Measurements from ENCODE around the gene SUMO2. TPM values are rescaled to one million over a fixed set of nuclear protein-coding genes. Genes with fewer than 3 reads are reported as not detected.
"Not testable (repeated sequence)": the region's sequence is repeated elsewhere in the genome, so short reads cannot be mapped to it uniquely, and the experiment has no call there.

Gene SUMO2
- 100 to 1,000 TPM; 214 to 427 (median 404) TPM for polyA plus RNA-seq

- Mint-ChIP-seq H3K27ac (peak within 1 kb of the TSS; percentile 86 to 98 (median 96)), H3K4me1 (peaks cover 32 to 38% of the 10 kb centered on the region in 2 donors), H3K9me3 (no peaks in the 10 kb centered on the region), H3K36me3 (no peaks in the 10 kb centered on the region), H3K27me3 (ENCODE audit: low read depth in 3 of 3) (peaks cover 10 to 22% (median 12%) of the 10 kb centered on the region in 3 donors), H3K4me3 (peak within 1 kb of the TSS; percentile 91 to 96 (median 92))
- peak; percentile 94 to 96 (median 96) for DNase-seq
Measured at GRCh38 chr17:75182569-75183436, at the start of gene SUMO2. SUMO2 (minus strand) TSS chr17:75182959; CDS start chr17:75182834, 125 bp downstream.

GRCh38 chr17:75231741-75232464 lies 49.1 kb upstream of the SUMO2 start:
- Mint-ChIP-seq H3K27me3 (ENCODE audit: low read depth in 3 of 3) (peaks cover 2 to 6% (median 4%) of the 10 kb centered on the region in 3 donors), H3K9me3 (no peaks in the 10 kb centered on the region)

GRCh38 chr17:75231071-75231470 lies 48.3 kb upstream of the SUMO2 start:
- H3K27me3 Mint-ChIP-seq (ENCODE audit: low read depth in 3 of 3) = peaks cover 2 to 6% (median 4%) of the 10 kb centered on the region in 3 donors
- H3K27ac Mint-ChIP-seq = no peak overlapping the region
- no peaks in the 10 kb centered on the region for H3K4me1 Mint-ChIP-seq
- H3K9me3 Mint-ChIP-seq = no peaks in the 10 kb centered on the region
- no peak for DNase-seq
- H3K4me3 Mint-ChIP-seq = no peak overlapping the region
- peaks cover 9 to 40% (median 14%) of the 10 kb centered on the region in 3 donors for H3K36me3 Mint-ChIP-seq

More at GRCh38 chr17:75231741-75232464, 49.1 kb upstream of the SUMO2 start:
- no peak for DNase-seq
- Mint-ChIP-seq H3K4me3 (no peak overlapping the region), H3K4me1 (no peaks in the 10 kb centered on the region), H3K36me3 (peaks cover 7 to 38% (median 14%) of the 10 kb centered on the region in 3 donors), H3K27ac (peak overlapping the region in 1 of 6 donors; percentile 7)

- peaks cover 5 to 29% (median 13%) of the 10 kb centered on the region in 3 donors for H3K36me3 Mint-ChIP-seq
- H3K4me1 Mint-ChIP-seq = no peaks in the 10 kb centered on the region
- H3K27me3 Mint-ChIP-seq (ENCODE audit: low read depth in 3 of 3) = peaks cover 0 to 2% (median 0%) of the 10 kb centered on the region in 3 donors
- H3K9me3 Mint-ChIP-seq = no peaks in the 10 kb centered on the region
- H3K27ac Mint-ChIP-seq = no peak overlapping the region
- no peak for DNase-seq
- H3K4me3 Mint-ChIP-seq = no peak overlapping the region
Measured at GRCh38 chr17:75228847-75229246, 46.1 kb upstream of the SUMO2 start.

- H3K27ac Mint-ChIP-seq = peak overlapping the region in 3 of 6 donors; percentile 20 to 67 (median 57)
- no peak for DNase-seq
- H3K9me3 Mint-ChIP-seq = no peaks in the 10 kb centered on the region
- H3K4me3 Mint-ChIP-seq = no peak overlapping the region
- H3K4me1 Mint-ChIP-seq = no peaks in the 10 kb centered on the region
- peaks cover 5 to 29% (median 13%) of the 10 kb centered on the region in 3 donors for H3K36me3 Mint-ChIP-seq
- H3K27me3 Mint-ChIP-seq (ENCODE audit: low read depth in 3 of 3) = peaks cover 0 to 2% (median 0%) of the 10 kb centered on the region in 3 donors
Measured at GRCh38 chr17:75228305-75228704, 45.5 kb upstream of the SUMO2 start.

GRCh38 chr17:75227729-75228128 lies 45.0 kb upstream of the SUMO2 start:
- no peak for DNase-seq
- Mint-ChIP-seq H3K27me3 (ENCODE audit: low read depth in 3 of 3) (no peaks in the 10 kb centered on the region), H3K9me3 (no peaks in the 10 kb centered on the region), H3K27ac (no peak overlapping the region), H3K4me3 (no peak overlapping the region), H3K4me1 (no peaks in the 10 kb centered on the region), H3K36me3 (peaks cover 5 to 24% (median 16%) of the 10 kb centered on the region in 3 donors)

GRCh38 chr17:75225016-75225415 lies 42.3 kb upstream of the SUMO2 start:
- Mint-ChIP-seq H3K27ac (peak overlapping the region in 1 of 6 donors; percentile 23), H3K27me3 (ENCODE audit: low read depth in 3 of 3) (peaks cover 0 to 2% (median 0%) of the 10 kb centered on the region in 3 donors), H3K4me1 (no peaks in the 10 kb centered on the region), H3K36me3 (peaks cover 4 to 25% (median 18%) of the 10 kb centered on the region in 3 donors), H3K4me3 (no peak overlapping the region), H3K9me3 (no peaks in the 10 kb centered on the region)
- no peak for DNase-seq

GRCh38 chr17:75219815-75220214 lies 37.1 kb upstream of the SUMO2 start:
- Mint-ChIP-seq H3K4me3 (no peak overlapping the region), H3K27me3 (ENCODE audit: low read depth in 3 of 3) (peaks cover 0 to 2% (median 0%) of the 10 kb centered on the region in 3 donors), H3K9me3 (no peaks in the 10 kb centered on the region), H3K36me3 (peaks cover 15 to 33% (median 20%) of the 10 kb centered on the region in 3 donors), H3K4me1 (no peaks in the 10 kb centered on the region), H3K27ac (peak overlapping the region in 2 of 6 donors; percentile 46 to 71)
- DNase-seq = no peak

GRCh38 chr17:75218131-75218530 lies 35.4 kb upstream of the SUMO2 start:
- Mint-ChIP-seq H3K27ac (no peak overlapping the region), H3K9me3 (no peaks in the 10 kb centered on the region), H3K4me3 (no peak overlapping the region), H3K36me3 (peaks cover 13 to 33% (median 20%) of the 10 kb centered on the region in 3 donors), H3K4me1 (no peaks in the 10 kb centered on the region), H3K27me3 (ENCODE audit: low read depth in 3 of 3) (peaks cover 0 to 2% (median 0%) of the 10 kb centered on the region in 3 donors)
- no peak for DNase-seq

- Mint-ChIP-seq H3K27me3 (ENCODE audit: low read depth in 3 of 3) (peaks cover 2 to 13% (median 5%) of the 10 kb centered on the region in 3 donors), H3K27ac (no peak overlapping the region), H3K36me3 (peaks cover 4 to 19% (median 8%) of the 10 kb centered on the region in 3 donors), H3K9me3 (no peaks in the 10 kb centered on the region), H3K4me3 (no peak overlapping the region), H3K4me1 (peaks cover 25 to 36% of the 10 kb centered on the region in 2 donors)
- no peak for DNase-seq
Measured at GRCh38 chr17:75209061-75209460, 26.3 kb upstream of the SUMO2 start.

GRCh38 chr17:75208161-75208560 lies 25.4 kb upstream of the SUMO2 start:
- Mint-ChIP-seq H3K27ac (peak overlapping the region in 1 of 6 donors; percentile 69), H3K4me3 (peak overlapping the region; percentile 24 to 60 (median 44)), H3K9me3 (no peaks in the 10 kb centered on the region), H3K4me1 (peaks cover 26 to 36% of the 10 kb centered on the region in 2 donors), H3K36me3 (peaks cover 4 to 19% (median 8%) of the 10 kb centered on the region in 3 donors), H3K27me3 (ENCODE audit: low read depth in 3 of 3) (peaks cover 2 to 13% (median 5%) of the 10 kb centered on the region in 3 donors)
- DNase-seq = no peak

- no peak for DNase-seq
- Mint-ChIP-seq H3K9me3 (no peaks in the 10 kb centered on the region), H3K4me1 (peaks cover 26 to 36% of the 10 kb centered on the region in 2 donors), H3K4me3 (peak overlapping the region; percentile 24 to 60 (median 44)), H3K27ac (peak overlapping the region in 2 of 6 donors; percentile 45 to 69), H3K27me3 (ENCODE audit: low read depth in 3 of 3) (peaks cover 2 to 13% (median 5%) of the 10 kb centered on the region in 3 donors), H3K36me3 (peaks cover 4 to 15% (median 8%) of the 10 kb centered on the region in 3 donors)
Measured at GRCh38 chr17:75207760-75208159, 25.0 kb upstream of the SUMO2 start.

- H3K27ac Mint-ChIP-seq = peak overlapping the region in 4 of 6 donors; percentile 10 to 93 (median 45)
- not testable (repeated sequence) for H3K9me3 Mint-ChIP-seq, DNase-seq
- peak overlapping the region; percentile 88 to 98 (median 96) for H3K4me3 Mint-ChIP-seq
- H3K36me3 Mint-ChIP-seq = peaks cover 4 to 14% (median 8%) of the 10 kb centered on the region in 3 donors
- H3K4me1 Mint-ChIP-seq = peaks cover 26 to 36% of the 10 kb centered on the region in 2 donors
- H3K27me3 Mint-ChIP-seq (ENCODE audit: low read depth in 3 of 3) = peaks cover 2 to 13% (median 5%) of the 10 kb centered on the region in 3 donors
Measured at GRCh38 chr17:75207050-75207407, 24.3 kb upstream of the SUMO2 start.

Measured in immature natural killer cell (primary cell).